Uterus (tissue), 2 donors: ENCODE results near the gene F12.

Source experiments
- POLR2A ChIP-seq, 2 donors: fragments of 450-650 bp; IDR thresholded peaks; one replicate each; pipeline ENCODE4 v1.6.1; 2016; ENCODE audit warnings: antibody characterized with exemption in 2 of 2, mild to moderate bottlenecking in 1 of 2, moderate library complexity in 1 of 2
- TF ChIP-seq, protein P1 (sequence below), 4 experiments: fragments of 200-600 bp in 2 of 4; fragments of 450-650 bp in 2 of 4; sonication (generic) in 2 of 4; IDR thresholded peaks; one replicate each; pipeline ENCODE4 v1.5.1; 2016 to 2019; ENCODE audit warnings: antibody characterized with exemption in 4 of 4, mild to moderate bottlenecking in 2 of 4, moderate library complexity in 1 of 4

GRCh38 chr5:177402271-177403043 is 6.9 kb downstream of the F12 start:
- TF ChIP-seq, protein P1, sequence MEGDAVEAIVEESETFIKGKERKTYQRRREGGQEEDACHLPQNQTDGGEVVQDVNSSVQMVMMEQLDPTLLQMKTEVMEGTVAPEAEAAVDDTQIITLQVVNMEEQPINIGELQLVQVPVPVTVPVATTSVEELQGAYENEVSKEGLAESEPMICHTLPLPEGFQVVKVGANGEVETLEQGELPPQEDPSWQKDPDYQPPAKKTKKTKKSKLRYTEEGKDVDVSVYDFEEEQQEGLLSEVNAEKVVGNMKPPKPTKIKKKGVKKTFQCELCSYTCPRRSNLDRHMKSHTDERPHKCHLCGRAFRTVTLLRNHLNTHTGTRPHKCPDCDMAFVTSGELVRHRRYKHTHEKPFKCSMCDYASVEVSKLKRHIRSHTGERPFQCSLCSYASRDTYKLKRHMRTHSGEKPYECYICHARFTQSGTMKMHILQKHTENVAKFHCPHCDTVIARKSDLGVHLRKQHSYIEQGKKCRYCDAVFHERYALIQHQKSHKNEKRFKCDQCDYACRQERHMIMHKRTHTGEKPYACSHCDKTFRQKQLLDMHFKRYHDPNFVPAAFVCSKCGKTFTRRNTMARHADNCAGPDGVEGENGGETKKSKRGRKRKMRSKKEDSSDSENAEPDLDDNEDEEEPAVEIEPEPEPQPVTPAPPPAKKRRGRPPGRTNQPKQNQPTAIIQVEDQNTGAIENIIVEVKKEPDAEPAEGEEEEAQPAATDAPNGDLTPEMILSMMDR (IDR thresholded peaks at IDR 0.05): peak; percentile 12 to 43 (median 28)
- no peak for TF ChIP-seq POLR2A (IDR thresholded peaks at IDR 0.05)
